Esophagus squamous epithelium (tissue), 5 donors: ENCODE results near the gene ENTPD2. TPM values are rescaled to one million over a fixed set of nuclear protein-coding genes. Genes with fewer than 3 reads are reported as not detected.

ENCODE experiments used
- DNase-seq: peaks from one replicate; lab custom pipeline; 2025; lab: John Stamatoyannopoulos, UW
- H3K27ac ChIP-seq, 4 donors: fragments of 200-600 bp; sonication (generic); one replicate each; pipeline ENCODE4 v1.5.1; 2016 to 2019; ENCODE audit warnings: mild to moderate bottlenecking in 1 of 4
- H3K27me3 ChIP-seq, 4 donors: fragments of 200-600 bp; sonication (generic); 1 replicate in 3 of 4; 2 replicates in 1 of 4; pipeline versions ENCODE4 v1.5.1 to v1.6.0; 2017 to 2021; ENCODE audit warnings: antibody characterized with exemption in 1 of 4
- H3K36me3 ChIP-seq, 3 donors: fragments of 200-600 bp; sonication (generic); one replicate each; pipeline ENCODE4 v1.5.1; 2016 to 2019
- H3K4me1 ChIP-seq, 3 donors: fragments of 200-600 bp; sonication (generic); one replicate each; pipeline ENCODE4 v1.5.1; 2017 to 2019
- H3K4me3 ChIP-seq, 4 donors: fragments of 200-600 bp; sonication (generic); 1 replicate in 3 of 4; 2 replicates in 1 of 4; pipeline ENCODE4 v1.5.1; 2016 to 2019; ENCODE audit warnings: mild to moderate bottlenecking in 2 of 4, moderate library complexity in 1 of 4
- H3K9me3 ChIP-seq, 3 donors: fragments of 200-600 bp; sonication (generic); one replicate each; pipeline ENCODE4 v1.5.1; 2016 to 2019
- CTCF ChIP-seq, 6 experiments: fragments of 450-650 bp in 4 of 6; fragments of 200-600 bp in 2 of 6; sonication (generic) in 2 of 6; IDR thresholded peaks; one replicate each; pipeline ENCODE4 v1.5.1; 2016 to 2019; ENCODE audit warnings: antibody characterized with exemption in 6 of 6, mild to moderate bottlenecking in 4 of 6, moderate library complexity in 4 of 6
- POLR2A ChIP-seq, 4 donors: fragments of 450-650 bp; IDR thresholded peaks; one replicate each; pipeline ENCODE4 v1.6.1; 2017; ENCODE audit warnings: antibody characterized with exemption in 4 of 4, mild to moderate bottlenecking in 4 of 4, moderate library complexity in 3 of 4
- WGBS, 2 donors: methylation state at CpG; one replicate each; pipeline ENCODE4 v1.1.5; 2018; 5-methylcytosine and 5-hydroxymethylcytosine counted together
- intact Hi-C: fragments of 100-400 bp; cut with DNase I; formaldehyde crosslinking; loops from one replicate; pipeline ENCODE4 v1.15.0; 2022
- total RNA-seq, 4 donors: library from RNA; depleted of rRNA; stranded (reverse); fragments of >200 nt; gene quantifications; one replicate each; pipeline ENCODE4 v1.1.0, GENCODE V29; 2016
- donor health status: DM: yes; HTN: yes; CAD: no.

ENTPD2 gene
- total RNA-seq, 4 donors from 2014 or later, result 0.47 to 1.3 (median 0.86) TPM

GRCh38 chr9:137070906-137071275 lies 17.0 kb upstream of the ENTPD2 start:
- no peaks in the 10 kb centered on the region for H3K36me3 ChIP-seq
- no peak for DNase-seq
- peak in 1 of 6 experiments; percentile 26 for TF ChIP-seq CTCF (IDR thresholded peaks at IDR 0.05)
- TF ChIP-seq POLR2A (IDR thresholded peaks at IDR 0.05), result no peak
- H3K9me3 ChIP-seq, result no peaks in the 10 kb centered on the region
- H3K27me3 ChIP-seq, result peaks cover 0 to 23% (median 0%) of the 10 kb centered on the region in 4 donors
- peaks cover 29 to 52% (median 31%) of the 10 kb centered on the region in 3 donors for H3K4me1 ChIP-seq
- peak overlapping the region; percentile 34 to 79 (median 50) for H3K4me3 ChIP-seq
- intact Hi-C loops, result no loop called here
- 17 to 20% methylated on average over 5 of the region's 6 CpGs for WGBS, 2 donors
- H3K27ac ChIP-seq, result peak overlapping the region; percentile 51 to 84 (median 73)

GRCh38 chr9:137070201-137070905 lies 16.5 kb upstream of the ENTPD2 start, which contains the start of gene SAPCD2:
Gene SAPCD2, minus strand, starts transcription at chr9:137070557. Its CDS starts 97 bp downstream, at chr9:137070460.
- intact Hi-C loops, result no loop called here
- no peaks in the 10 kb centered on the region for H3K36me3 ChIP-seq
- peaks cover 26 to 49% (median 31%) of the 10 kb centered on the region in 3 donors for H3K4me1 ChIP-seq
- WGBS, 2 donors, result 0% methylated on average over 23 to 29 of the region's 74 CpGs
- peaks cover 0 to 23% (median 0%) of the 10 kb centered on the region in 4 donors for H3K27me3 ChIP-seq
- TF ChIP-seq CTCF (IDR thresholded peaks at IDR 0.05), result peak in 1 of 6 experiments; percentile 4
- TF ChIP-seq POLR2A (IDR thresholded peaks at IDR 0.05), result peak in 2 of 4 donors; percentile 26 to 60
- H3K27ac ChIP-seq, result peak within 1 kb of the TSS; percentile 51 to 84 (median 73)
- H3K9me3 ChIP-seq, result no peaks in the 10 kb centered on the region
- DNase-seq, result peak; percentile 49
- H3K4me3 ChIP-seq, result peak within 1 kb of the TSS; percentile 34 to 79 (median 50)

- Histone ChIP-seq H3K27me3 (peaks cover 0 to 23% (median 0%) of the 10 kb centered on the region in 4 donors), H3K4me3 (peak overlapping the region; percentile 34 to 79 (median 50)), H3K36me3 (no peaks in the 10 kb centered on the region), H3K27ac (peak overlapping the region in 2 of 4 donors; percentile 51 to 84), H3K9me3 (no peaks in the 10 kb centered on the region), H3K4me1 (peaks cover 20 to 51% (median 31%) of the 10 kb centered on the region in 3 donors)
- DNase-seq, result no peak
- intact Hi-C loops, result no loop called here
- WGBS, 2 donors, result 18% methylated on average over 3 of the region's 52 CpGs; no CpG with 5 or more reads in 1 of the 2 donors
- no peak for TF ChIP-seq CTCF (IDR thresholded peaks at IDR 0.05)
- TF ChIP-seq POLR2A (IDR thresholded peaks at IDR 0.05), result no peak
These were observed 15.7 kb upstream of the ENTPD2 start for GRCh38 chr9:137069508-137070091.

GRCh38 chr9:137068539-137069507 lies 15.0 kb upstream of the ENTPD2 start:
- Histone ChIP-seq H3K27me3 (peaks cover 0 to 23% (median 0%) of the 10 kb centered on the region in 4 donors), H3K4me3 (peak overlapping the region in 3 of 4 donors; percentile 34 to 79 (median 58)), H3K27ac (no peak overlapping the region), H3K4me1 (peaks cover 22 to 59% (median 31%) of the 10 kb centered on the region in 3 donors), H3K9me3 (no peaks in the 10 kb centered on the region), H3K36me3 (no peaks in the 10 kb centered on the region)
- no peak for TF ChIP-seq CTCF (IDR thresholded peaks at IDR 0.05)
- no peak for TF ChIP-seq POLR2A (IDR thresholded peaks at IDR 0.05)
- intact Hi-C loops, result no loop called here
- WGBS, 2 donors, result 90 to 91% methylated on average over 3 of the region's 17 CpGs
- DNase-seq, result no peak
